ENCODE data around the gene CAMK1D.

GRCh38 chr10:12556039-12556438, 206.7 kb downstream of the CAMK1D start:
- TF ChIP-seq CTCF (IDR thresholded peaks at IDR 0.05; ENCODE audit: low read length) (no peak), EZH2 (IDR thresholded peaks at IDR 0.05; ENCODE audit: borderline replicate concordance, low read length) (no peak)
